Measurements from ENCODE around the gene CFAP46. TPM values are rescaled to one million over a fixed set of nuclear protein-coding genes. Genes with fewer than 3 reads are reported as not detected.

Gene CFAP46
- total RNA-seq, 1 donor from 2014 or later, result 15.4 TPM

DNA sequence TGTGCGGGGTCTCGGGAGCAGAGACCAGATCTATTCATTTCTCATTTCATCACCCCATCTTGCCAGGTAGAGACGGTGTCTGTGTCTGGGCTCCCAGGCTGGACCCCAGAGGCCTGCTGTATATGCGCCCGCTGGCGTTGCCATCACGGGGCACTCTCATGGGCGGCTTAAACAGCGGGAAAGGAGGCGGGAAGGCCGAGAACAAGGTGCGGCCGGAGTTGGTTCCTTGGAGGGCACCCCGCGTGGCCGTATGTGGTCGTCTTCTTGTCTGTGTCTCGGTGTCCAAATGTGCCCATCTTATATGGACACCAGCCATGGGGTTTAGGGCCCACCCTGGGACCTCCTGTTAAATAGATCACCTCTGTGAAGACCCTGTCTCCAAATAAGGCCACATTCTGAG lies 2.1 kb upstream of the CFAP46 start:
- no peaks in the 10 kb centered on the region for H3K36me3 Mint-ChIP-seq (ENCODE audit: insufficient read depth)
- TF ChIP-seq, protein P1, sequence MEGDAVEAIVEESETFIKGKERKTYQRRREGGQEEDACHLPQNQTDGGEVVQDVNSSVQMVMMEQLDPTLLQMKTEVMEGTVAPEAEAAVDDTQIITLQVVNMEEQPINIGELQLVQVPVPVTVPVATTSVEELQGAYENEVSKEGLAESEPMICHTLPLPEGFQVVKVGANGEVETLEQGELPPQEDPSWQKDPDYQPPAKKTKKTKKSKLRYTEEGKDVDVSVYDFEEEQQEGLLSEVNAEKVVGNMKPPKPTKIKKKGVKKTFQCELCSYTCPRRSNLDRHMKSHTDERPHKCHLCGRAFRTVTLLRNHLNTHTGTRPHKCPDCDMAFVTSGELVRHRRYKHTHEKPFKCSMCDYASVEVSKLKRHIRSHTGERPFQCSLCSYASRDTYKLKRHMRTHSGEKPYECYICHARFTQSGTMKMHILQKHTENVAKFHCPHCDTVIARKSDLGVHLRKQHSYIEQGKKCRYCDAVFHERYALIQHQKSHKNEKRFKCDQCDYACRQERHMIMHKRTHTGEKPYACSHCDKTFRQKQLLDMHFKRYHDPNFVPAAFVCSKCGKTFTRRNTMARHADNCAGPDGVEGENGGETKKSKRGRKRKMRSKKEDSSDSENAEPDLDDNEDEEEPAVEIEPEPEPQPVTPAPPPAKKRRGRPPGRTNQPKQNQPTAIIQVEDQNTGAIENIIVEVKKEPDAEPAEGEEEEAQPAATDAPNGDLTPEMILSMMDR (IDR thresholded peaks at IDR 0.05; ENCODE audit: unreplicated experiment), result no peak
- no peak for DNase-seq (ENCODE audit: low spot score, unreplicated experiment)
- H3K9me3 Mint-ChIP-seq (ENCODE audit: low read depth), result no peaks in the 10 kb centered on the region
- peaks cover 7% of the 10 kb centered on the region for H3K4me1 Mint-ChIP-seq (ENCODE audit: low read depth)
- no peak overlapping the region for H3K4me3 Mint-ChIP-seq (ENCODE audit: low read depth)
- H3K27ac Mint-ChIP-seq, result no peak overlapping the region
- peaks cover 33% of the 10 kb centered on the region for H3K27me3 Mint-ChIP-seq

GRCh38 chr10:132943791-132944404 lies 1.5 kb upstream of the CFAP46 start:
- Mint-ChIP-seq H3K4me1 (ENCODE audit: low read depth) (peaks cover 7% of the 10 kb centered on the region), H3K4me3 (ENCODE audit: low read depth) (peak overlapping the region; percentile 4), H3K27me3 (peaks cover 29% of the 10 kb centered on the region), H3K36me3 (ENCODE audit: insufficient read depth) (peaks cover 3% of the 10 kb centered on the region), H3K27ac (no peak overlapping the region), H3K9me3 (ENCODE audit: low read depth) (no peaks in the 10 kb centered on the region)
- DNase-seq (ENCODE audit: low spot score, unreplicated experiment), result no peak
- TF ChIP-seq, protein P1 (IDR thresholded peaks at IDR 0.05; ENCODE audit: unreplicated experiment), result no peak

DNA sequence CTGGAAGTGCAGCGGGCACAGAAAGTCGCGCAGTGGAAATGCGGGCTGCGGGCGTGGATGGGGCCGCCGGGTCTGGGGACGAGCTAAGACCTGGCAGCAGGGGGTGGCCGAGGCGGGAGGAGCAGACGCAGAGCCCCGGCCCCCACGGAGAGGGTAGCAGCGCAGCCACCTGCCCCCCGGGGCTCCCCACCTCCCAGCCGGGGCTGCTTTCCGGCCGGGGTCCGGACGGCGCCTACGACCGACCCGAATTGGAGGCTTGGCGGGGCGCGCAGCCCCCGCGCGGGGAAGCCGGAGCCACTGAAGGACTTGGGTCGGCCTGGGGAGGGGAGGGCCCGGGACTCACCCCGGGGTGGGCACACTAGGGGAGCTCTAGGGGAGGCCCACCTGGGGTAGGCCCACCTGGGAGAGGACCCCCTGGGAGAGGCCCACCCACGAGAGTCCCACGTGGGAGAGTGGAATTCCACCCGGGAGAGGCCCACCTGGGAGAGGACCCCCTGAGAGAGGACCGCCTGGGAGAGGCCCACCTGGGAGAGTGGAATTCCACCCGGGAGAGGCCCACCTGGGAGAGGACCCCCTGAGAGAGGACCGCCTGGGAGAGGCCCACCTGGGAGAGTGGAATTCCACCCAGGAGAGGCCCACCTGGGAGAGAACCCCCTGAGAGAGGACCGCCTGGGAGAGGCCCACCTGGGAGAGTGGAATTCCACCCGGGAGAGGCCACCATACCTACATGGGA lies 854 bp upstream of the CFAP46 start:
- DNase-seq (ENCODE audit: low spot score, unreplicated experiment), result no peak
- TF ChIP-seq, protein P1 (IDR thresholded peaks at IDR 0.05; ENCODE audit: unreplicated experiment), result no peak
- Mint-ChIP-seq H3K27ac (peak overlapping the region; percentile 78), H3K27me3 (peaks cover 25% of the 10 kb centered on the region), H3K36me3 (ENCODE audit: insufficient read depth) (peaks cover 3% of the 10 kb centered on the region), H3K4me3 (ENCODE audit: low read depth) (peak overlapping the region; percentile 88), H3K9me3 (ENCODE audit: low read depth) (no peaks in the 10 kb centered on the region), H3K4me1 (ENCODE audit: low read depth) (peaks cover 7% of the 10 kb centered on the region)

GRCh38 chr10:132941640-132942051 lies 724 bp downstream of the CFAP46 start:
- Mint-ChIP-seq H3K27ac (peak overlapping the region; percentile 65), H3K4me1 (ENCODE audit: low read depth) (peaks cover 7% of the 10 kb centered on the region), H3K4me3 (ENCODE audit: low read depth) (peak overlapping the region; percentile 81), H3K9me3 (ENCODE audit: low read depth) (no peaks in the 10 kb centered on the region), H3K27me3 (peaks cover 21% of the 10 kb centered on the region), H3K36me3 (ENCODE audit: insufficient read depth) (peaks cover 3% of the 10 kb centered on the region)
- TF ChIP-seq, protein P1 (IDR thresholded peaks at IDR 0.05; ENCODE audit: unreplicated experiment), result no peak
- no peak for DNase-seq (ENCODE audit: low spot score, unreplicated experiment)

DNA sequence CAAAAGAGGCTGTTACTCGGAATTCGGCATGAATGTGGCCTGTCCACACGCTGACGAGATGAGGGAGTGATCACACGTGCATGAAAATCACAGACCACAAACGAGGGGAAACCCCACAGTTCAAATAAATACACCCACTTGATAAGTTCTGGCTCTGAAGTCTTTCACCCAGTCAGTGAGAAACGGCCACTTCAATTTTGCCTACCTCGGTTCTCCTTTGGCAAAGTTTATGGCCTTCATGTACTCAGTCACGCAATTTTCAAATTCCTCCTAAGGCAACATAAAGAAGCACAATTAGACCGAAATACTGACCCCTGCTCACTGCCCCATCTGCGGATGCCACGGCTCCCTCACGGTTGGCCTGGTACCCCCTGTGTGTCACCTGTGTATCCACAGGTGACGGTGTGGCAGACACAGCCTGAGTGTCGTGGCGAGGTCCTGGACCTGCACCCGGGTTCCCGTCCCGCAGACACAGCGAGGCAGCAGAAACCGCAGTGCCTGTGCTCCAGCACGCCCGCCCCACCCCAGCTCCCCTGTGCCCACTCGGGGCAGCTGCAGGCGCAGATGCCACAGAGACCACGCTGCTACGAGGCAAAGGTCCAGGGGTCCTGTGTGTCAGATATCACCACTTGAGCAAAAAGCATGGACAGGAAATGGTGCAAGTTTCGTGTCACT lies 1.4 kb downstream of the CFAP46 start:
- DNase-seq (ENCODE audit: low spot score, unreplicated experiment), result no peak
- Mint-ChIP-seq H3K27ac (no peak overlapping the region), H3K4me1 (ENCODE audit: low read depth) (peaks cover 7% of the 10 kb centered on the region), H3K27me3 (peaks cover 19% of the 10 kb centered on the region), H3K4me3 (ENCODE audit: low read depth) (peak overlapping the region; percentile 81), H3K36me3 (ENCODE audit: insufficient read depth) (peaks cover 3% of the 10 kb centered on the region), H3K9me3 (ENCODE audit: low read depth) (no peaks in the 10 kb centered on the region)
- TF ChIP-seq, protein P1 (IDR thresholded peaks at IDR 0.05; ENCODE audit: unreplicated experiment), result no peak
